Right forelimb (tissue), 1 donor: ENCODE results near the gene RPP30.

Experiments used
- DNase-seq: peaks from one replicate; pipeline ENCODE4 v3.0.0-alpha.2; 2018

Gene RPP30

GRCh38 chr10:90947030-90947960 lies 75.5 kb downstream of the RPP30 start:
- DNase-seq: no peak
